HG03457 (cell line): ENCODE data around the gene CNBP.
A peak's percentile ranks its signal among the peaks of the same experiment; 100 is the strongest.
"Not testable (repeated sequence)": the region's sequence is repeated elsewhere in the genome, so short reads cannot be mapped to it uniquely, and the experiment has no call there.

Experiments used
- ATAC-seq: cut with Tn5 transposase; IDR thresholded peaks from one replicate; pipeline ENCODE4 v1.9.1; 2021; ENCODE audit warnings: moderate number of reproducible peaks; ENCODE audit not compliant: unreplicated experiment

The CNBP gene

GRCh38 chr3:129183569-129184395 lies at the start of gene CNBP:
TSS of gene CNBP (minus strand) at chr3:129183896. CDS start at chr3:129171757, 12,139 bp downstream.
- ATAC-seq, result peak; percentile 82

GRCh38 chr3:129231331-129232119 lies 47.8 kb upstream of the CNBP start:
- ATAC-seq, result no peak

GRCh38 chr3:129230311-129231019 lies 46.8 kb upstream of the CNBP start:
- no peak for ATAC-seq

GRCh38 chr3:129228891-129229585 lies 45.3 kb upstream of the CNBP start:
- ATAC-seq, result no peak

GRCh38 chr3:129226374-129226773 lies 42.7 kb upstream of the CNBP start:
- no peak for ATAC-seq

- ATAC-seq, result no peak
Observed at GRCh38 chr3:129224984-129225393, 41.3 kb upstream of the CNBP start.

GRCh38 chr3:129224387-129224786 lies 40.7 kb upstream of the CNBP start:
- not testable (repeated sequence) for ATAC-seq

GRCh38 chr3:129218742-129219141 lies 35.0 kb upstream of the CNBP start:
- ATAC-seq, result no peak

GRCh38 chr3:129213238-129213637 lies 29.5 kb upstream of the CNBP start:
- no peak for ATAC-seq

GRCh38 chr3:129211772-129212171 lies 28.1 kb upstream of the CNBP start:
- ATAC-seq, result no peak

GRCh38 chr3:129211345-129211744 lies 27.6 kb upstream of the CNBP start:
- no peak for ATAC-seq

- ATAC-seq, result no peak
Observed at GRCh38 chr3:129207479-129207878, 23.8 kb upstream of the CNBP start.

- no peak for ATAC-seq
Observed at GRCh38 chr3:129205109-129205832, 21.6 kb upstream of the CNBP start.

GRCh38 chr3:129204473-129204872 lies 20.8 kb upstream of the CNBP start:
- no peak for ATAC-seq

- ATAC-seq, result no peak
Observed at GRCh38 chr3:129199366-129199765, 15.7 kb upstream of the CNBP start.

GRCh38 chr3:129197321-129197720 lies 13.6 kb upstream of the CNBP start:
- no peak for ATAC-seq

- no peak for ATAC-seq
Observed at GRCh38 chr3:129196601-129197000, 12.9 kb upstream of the CNBP start.

- no peak for ATAC-seq
Observed at GRCh38 chr3:129195731-129196256, 12.1 kb upstream of the CNBP start.

- ATAC-seq, result not testable (repeated sequence)
Observed at GRCh38 chr3:129189793-129190192, 6.1 kb upstream of the CNBP start.

GRCh38 chr3:129187857-129188256 lies 4.2 kb upstream of the CNBP start:
- ATAC-seq, result no peak
